HepG2 (cell line): ENCODE measurements around the gene TLCD1. TPM values are rescaled to one million over a fixed set of nuclear protein-coding genes. Genes with fewer than 3 reads are reported as not detected.

Experiments used
- FIP1L1 ChIP-seq: fragments of 200-400 bp; formaldehyde crosslinking; IDR thresholded peaks from 2 replicates; pipeline ENCODE4 v1.6.1; 2018; ENCODE audit warnings: low read depth, mild to moderate bottlenecking, low read length, moderate library complexity, borderline replicate concordance; ENCODE audit not compliant: insufficient read depth
- FOXO1 ChIP-seq: sonication (generic); formaldehyde crosslinking; IDR thresholded peaks from 2 replicates; pipeline ENCODE4 v1.4.0; 2020; ENCODE audit warnings: missing genetic modification reagents
- GATAD1 ChIP-seq: IDR thresholded peaks from 2 replicates; pipeline ENCODE4 v1.6.1; 2016; ENCODE audit warnings: missing genetic modification reagents, missing compliant biosample characterization
- GATAD2A ChIP-seq: IDR thresholded peaks from 2 replicates; pipeline ENCODE4 v1.6.1; 2016
- IRF2 ChIP-seq: IDR thresholded peaks from 2 replicates; pipeline ENCODE4 v1.6.1; 2018; ENCODE audit warnings: missing genetic modification reagents, missing compliant biosample characterization
- IRX3 ChIP-seq: sonication (generic); formaldehyde crosslinking; IDR thresholded peaks from 2 replicates; pipeline ENCODE4 v1.8.1; 2023; ENCODE audit warnings: mild to moderate bottlenecking, low read depth, missing genetic modification reagents, borderline replicate concordance
- NCOA1 ChIP-seq: sonication (generic); formaldehyde crosslinking; IDR thresholded peaks from 2 replicates; pipeline ENCODE4 v1.9.0; 2021; ENCODE audit warnings: missing genetic modification reagents
- NFIC ChIP-seq: IDR thresholded peaks from 2 replicates; pipeline ENCODE4 v1.6.1; 2012; ENCODE audit warnings: mild to moderate bottlenecking, low read length, inconsistent platforms
- NFRKB ChIP-seq: fragments of 450-650 bp; IDR thresholded peaks from 2 replicates; pipeline ENCODE4 v1.6.1; 2017
- RARA ChIP-seq: IDR thresholded peaks from 2 replicates; pipeline ENCODE4 v1.6.1; 2016; ENCODE audit warnings: missing genetic modification reagents, missing compliant biosample characterization
- SAFB2 ChIP-seq: sonication (generic); formaldehyde crosslinking; IDR thresholded peaks from 2 replicates; pipeline ENCODE4 v1.5.1; 2020; ENCODE audit warnings: missing genetic modification reagents, low read depth, mild to moderate bottlenecking, borderline replicate concordance
- SSRP1 ChIP-seq: IDR thresholded peaks from 2 replicates; pipeline ENCODE4 v1.6.1; 2016; ENCODE audit warnings: control low read depth
- TEAD3 ChIP-seq: optimal IDR thresholded peaks from 2 replicates; pipeline ENCODE3; 2016; ENCODE audit warnings: borderline replicate concordance
- THAP11 ChIP-seq: IDR thresholded peaks from 2 replicates; pipeline ENCODE4 v1.6.1; 2016; ENCODE audit warnings: missing biosample characterization, missing genetic modification reagents
- ZBTB42 ChIP-seq: sonication (generic); formaldehyde crosslinking; IDR thresholded peaks from 2 replicates; pipeline ENCODE4 v1.5.0; 2020; ENCODE audit warnings: mild to moderate bottlenecking, missing genetic modification reagents
- ZBTB7B ChIP-seq: sonication (generic); formaldehyde crosslinking; IDR thresholded peaks from 2 replicates; pipeline ENCODE4 v1.4.0; 2020; ENCODE audit warnings: missing genetic modification reagents
- ZFP36L2 ChIP-seq: sonication (generic); formaldehyde crosslinking; IDR thresholded peaks from 2 replicates; pipeline ENCODE4 v1.4.0; 2020; ENCODE audit warnings: missing genetic modification reagents
- ZNF256 ChIP-seq: sonication (generic); formaldehyde crosslinking; conservative IDR thresholded peaks from 2 replicates; pipeline ENCODE4 v1.4.0; 2020; ENCODE audit warnings: missing genetic modification reagents
- ZNF333 ChIP-seq: sonication (generic); formaldehyde crosslinking; IDR thresholded peaks from 2 replicates; pipeline ENCODE4 v1.4.0; 2020; ENCODE audit warnings: mild to moderate bottlenecking, missing genetic modification reagents, borderline replicate concordance
- ZNF501 ChIP-seq: sonication (generic); formaldehyde crosslinking; IDR thresholded peaks from 2 replicates; pipeline ENCODE4 v1.5.1; 2020; ENCODE audit warnings: mild to moderate bottlenecking, moderate library complexity, missing genetic modification reagents
- ZNF644 ChIP-seq: IDR thresholded peaks from 2 replicates; pipeline ENCODE4 v1.6.1; 2016; ENCODE audit warnings: low read depth
- polyA plus RNA-seq, 8 experiments: library from polyadenylated mRNA; depleted of rRNA in 3 of 8; stranded (reverse) in 7 of 8; unstranded in 1 of 8; fragments of >200 nt; fragmentation: Illumina TruSeq in 4 of 8; extraction: Trizol in 4 of 8; gene quantifications; 2 replicates each; pipeline versions ENCODE4 v1.2.1 to v1.2.3, GENCODE V29; 2011 to 2016; ENCODE audit warnings: low read depth in 4 of 8, missing spikeins in 1 of 8, mixed read lengths in 1 of 8; ENCODE audit not compliant: insufficient read depth in 1 of 8
- total RNA-seq, 5 experiments: library from RNA; depleted of rRNA; stranded (reverse); fragments of >200 nt; fragmentation: Illumina TruSeq; extraction: Trizol; gene quantifications; 2 replicates each; pipeline ENCODE4 v1.2.3, GENCODE V29; 2016; ENCODE audit warnings: low read depth in 1 of 5
- TF ChIP-seq, protein P1 (sequence below): sonication (generic); formaldehyde crosslinking; IDR thresholded peaks from 2 replicates; pipeline ENCODE4 v1.5.0; 2020; ENCODE audit warnings: mild to moderate bottlenecking, missing genetic modification reagents
- TF ChIP-seq, protein P2 (sequence below): sonication (generic); formaldehyde crosslinking; IDR thresholded peaks from 2 replicates; pipeline ENCODE4 v1.5.0; 2020; ENCODE audit warnings: missing genetic modification reagents
- TF ChIP-seq, protein P3 (sequence below): IDR thresholded peaks from 2 replicates; pipeline ENCODE4 v1.6.1; 2016; ENCODE audit warnings: mild to moderate bottlenecking, missing biosample characterization, missing genetic modification reagents
- TF ChIP-seq, protein P4 (sequence below): sonication (generic); formaldehyde crosslinking; IDR thresholded peaks from 2 replicates; pipeline ENCODE4 v1.4.0; 2020; ENCODE audit warnings: missing genetic modification reagents
- TF ChIP-seq, protein P5 (sequence below): sonication (generic); formaldehyde crosslinking; IDR thresholded peaks from 2 replicates; pipeline ENCODE4 v1.8.1; 2023; ENCODE audit warnings: mild to moderate bottlenecking, missing genetic modification reagents

TLCD1 gene
- total and polyA plus RNA-seq, 2 of the 13 experiments (the other 11 are each of a cell fraction or from before 2014, with no cell fraction given), result 14.9 to 19.6 TPM

DNA sequence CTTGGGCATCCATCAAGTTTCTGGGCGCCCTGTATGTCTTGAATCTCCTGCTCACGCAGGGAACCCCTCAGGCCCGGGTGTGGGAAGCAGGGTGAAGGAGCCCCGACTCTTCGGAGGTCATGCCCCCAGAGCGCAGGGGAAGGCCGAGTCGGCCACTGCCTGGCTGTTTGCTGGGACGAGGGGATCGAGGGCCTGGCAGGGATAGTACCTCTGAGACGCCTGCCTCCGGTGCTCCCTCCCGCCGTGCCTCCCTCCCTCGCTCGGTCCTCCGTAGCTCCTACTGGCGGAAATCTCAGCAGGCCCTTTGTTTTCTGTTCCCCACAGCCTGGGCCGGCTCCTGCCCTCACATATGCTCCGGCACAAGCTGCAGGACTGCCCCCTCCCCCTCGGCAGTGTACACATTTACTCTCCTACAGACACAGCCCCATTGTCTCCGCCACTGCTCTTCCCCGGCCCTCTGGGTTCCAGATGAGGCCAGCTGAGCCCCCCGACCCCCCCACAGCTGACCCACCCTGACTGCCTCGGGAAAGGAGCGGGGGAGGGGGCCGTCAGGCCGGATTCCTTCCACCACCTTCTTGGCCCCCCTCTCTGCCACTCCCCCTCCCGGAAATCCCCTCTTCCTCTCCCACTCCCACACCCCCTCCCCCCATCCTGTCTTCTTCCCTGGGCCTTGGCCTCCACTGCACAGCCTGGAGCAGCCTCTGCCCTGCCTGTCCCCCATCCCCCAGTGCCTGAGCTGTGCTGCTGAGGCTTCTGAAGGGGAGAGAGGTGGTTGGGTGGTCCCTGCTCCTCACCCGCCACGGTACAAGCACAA is 19.1 kb upstream of the TLCD1 start (continued):
- TF ChIP-seq, protein P1, sequence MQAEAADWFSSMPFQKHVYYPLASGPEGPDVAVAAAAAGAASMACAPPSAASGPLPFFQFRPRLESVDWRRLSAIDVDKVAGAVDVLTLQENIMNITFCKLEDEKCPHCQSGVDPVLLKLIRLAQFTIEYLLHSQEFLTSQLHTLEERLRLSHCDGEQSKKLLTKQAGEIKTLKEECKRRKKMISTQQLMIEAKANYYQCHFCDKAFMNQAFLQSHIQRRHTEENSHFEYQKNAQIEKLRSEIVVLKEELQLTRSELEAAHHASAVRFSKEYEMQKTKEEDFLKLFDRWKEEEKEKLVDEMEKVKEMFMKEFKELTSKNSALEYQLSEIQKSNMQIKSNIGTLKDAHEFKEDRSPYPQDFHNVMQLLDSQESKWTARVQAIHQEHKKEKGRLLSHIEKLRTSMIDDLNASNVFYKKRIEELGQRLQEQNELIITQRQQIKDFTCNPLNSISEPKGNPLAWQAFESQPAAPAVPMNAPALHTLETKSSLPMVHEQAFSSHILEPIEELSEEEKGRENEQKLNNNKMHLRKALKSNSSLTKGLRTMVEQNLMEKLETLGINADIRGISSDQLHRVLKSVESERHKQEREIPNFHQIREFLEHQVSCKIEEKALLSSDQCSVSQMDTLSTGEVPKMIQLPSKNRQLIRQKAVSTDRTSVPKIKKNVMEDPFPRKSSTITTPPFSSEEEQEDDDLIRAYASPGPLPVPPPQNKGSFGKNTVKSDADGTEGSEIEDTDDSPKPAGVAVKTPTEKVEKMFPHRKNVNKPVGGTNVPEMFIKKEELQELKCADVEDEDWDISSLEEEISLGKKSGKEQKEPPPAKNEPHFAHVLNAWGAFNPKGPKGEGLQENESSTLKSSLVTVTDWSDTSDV (CRISPR knock-in tag), result peak; percentile 32; the same call in 1 of the 2 replicates
- TF ChIP-seq ZNF256 (CRISPR knock-in tag) (no peak), ZNF501 (CRISPR knock-in tag) (peak; percentile 83), NCOA1 (CRISPR knock-in tag) (no peak), ZNF644 (CRISPR knock-in tag) (no peak), SSRP1 (CRISPR knock-in tag) (0 out of 2 replicates have a peak, but pooled peaks have one; percentile 36), ZBTB42 (CRISPR knock-in tag) (no peak), THAP11 (CRISPR knock-in tag) (peak; percentile 54; the same call in 1 of the 2 replicates), RARA (CRISPR knock-in tag) (peak; percentile 65), FOXO1 (CRISPR knock-in tag) (0 out of 2 replicates have a peak, but pooled peaks have one; percentile 10), NFRKB (no peak), ZBTB7B (CRISPR knock-in tag) (peak; percentile 58; the same call in 1 of the 2 replicates), GATAD2A (CRISPR knock-in tag) (0 out of 2 replicates have a peak, but pooled peaks have one; percentile 43), ZFP36L2 (CRISPR knock-in tag) (no peak), FIP1L1 (no peak), ZNF333 (CRISPR knock-in tag) (no peak), GATAD1 (CRISPR knock-in tag) (peak; percentile 58), IRX3 (CRISPR knock-in tag) (no peak), NFIC (no peak), TEAD3 (CRISPR knock-in tag) (no peak), IRF2 (peak; percentile 21; the same call in 1 of the 2 replicates), SAFB2 (CRISPR knock-in tag) (no peak)
- TF ChIP-seq, protein P2, sequence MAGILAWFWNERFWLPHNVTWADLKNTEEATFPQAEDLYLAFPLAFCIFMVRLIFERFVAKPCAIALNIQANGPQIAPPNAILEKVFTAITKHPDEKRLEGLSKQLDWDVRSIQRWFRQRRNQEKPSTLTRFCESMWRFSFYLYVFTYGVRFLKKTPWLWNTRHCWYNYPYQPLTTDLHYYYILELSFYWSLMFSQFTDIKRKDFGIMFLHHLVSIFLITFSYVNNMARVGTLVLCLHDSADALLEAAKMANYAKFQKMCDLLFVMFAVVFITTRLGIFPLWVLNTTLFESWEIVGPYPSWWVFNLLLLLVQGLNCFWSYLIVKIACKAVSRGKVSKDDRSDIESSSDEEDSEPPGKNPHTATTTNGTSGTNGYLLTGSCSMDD (CRISPR knock-in tag), result no peak
- TF ChIP-seq, protein P3, sequence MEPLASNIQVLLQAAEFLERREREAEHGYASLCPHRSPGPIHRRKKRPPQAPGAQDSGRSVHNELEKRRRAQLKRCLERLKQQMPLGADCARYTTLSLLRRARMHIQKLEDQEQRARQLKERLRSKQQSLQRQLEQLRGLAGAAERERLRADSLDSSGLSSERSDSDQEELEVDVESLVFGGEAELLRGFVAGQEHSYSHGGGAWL (CRISPR knock-in tag), result no peak
- TF ChIP-seq, protein P4, sequence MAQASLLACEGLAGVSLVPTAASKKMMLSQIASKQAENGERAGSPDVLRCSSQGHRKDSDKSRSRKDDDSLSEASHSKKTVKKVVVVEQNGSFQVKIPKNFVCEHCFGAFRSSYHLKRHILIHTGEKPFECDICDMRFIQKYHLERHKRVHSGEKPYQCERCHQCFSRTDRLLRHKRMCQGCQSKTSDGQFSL (CRISPR knock-in tag), result peak; percentile 83
- TF ChIP-seq, protein P5, sequence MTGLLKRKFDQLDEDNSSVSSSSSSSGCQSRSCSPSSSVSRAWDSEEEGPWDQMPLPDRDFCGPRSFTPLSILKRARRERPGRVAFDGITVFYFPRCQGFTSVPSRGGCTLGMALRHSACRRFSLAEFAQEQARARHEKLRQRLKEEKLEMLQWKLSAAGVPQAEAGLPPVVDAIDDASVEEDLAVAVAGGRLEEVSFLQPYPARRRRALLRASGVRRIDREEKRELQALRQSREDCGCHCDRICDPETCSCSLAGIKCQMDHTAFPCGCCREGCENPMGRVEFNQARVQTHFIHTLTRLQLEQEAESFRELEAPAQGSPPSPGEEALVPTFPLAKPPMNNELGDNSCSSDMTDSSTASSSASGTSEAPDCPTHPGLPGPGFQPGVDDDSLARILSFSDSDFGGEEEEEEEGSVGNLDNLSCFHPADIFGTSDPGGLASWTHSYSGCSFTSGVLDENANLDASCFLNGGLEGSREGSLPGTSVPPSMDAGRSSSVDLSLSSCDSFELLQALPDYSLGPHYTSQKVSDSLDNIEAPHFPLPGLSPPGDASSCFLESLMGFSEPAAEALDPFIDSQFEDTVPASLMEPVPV (CRISPR knock-in tag), result no peak
